T-helper 9 cell (primary cell): ENCODE data around the gene TPSG1.
"Not testable (repeated sequence)": the region's sequence is repeated elsewhere in the genome, so short reads cannot be mapped to it uniquely, and the experiment has no call there.

ENCODE experiments used
- DNase-seq: peaks from one replicate; pipeline ENCODE4 v3.0.0-alpha.2; 2020

TPSG1 gene

GRCh38 chr16:1213796-1214372 is 11.2 kb downstream of the TPSG1 start:
- DNase-seq, result no peak

GRCh38 chr16:1213231-1213630 is 11.8 kb downstream of the TPSG1 start:
- no peak for DNase-seq

- no peak for DNase-seq
These were observed 12.4 kb downstream of the TPSG1 start for GRCh38 chr16:1212616-1213194.

- DNase-seq, result no peak
These were observed 13.4 kb downstream of the TPSG1 start for GRCh38 chr16:1211451-1212268.

GRCh38 chr16:1210461-1210860 is 14.6 kb downstream of the TPSG1 start:
- DNase-seq, result no peak

- DNase-seq, result no peak
These were observed 16.0 kb downstream of the TPSG1 start for GRCh38 chr16:1209081-1209480.

- no peak for DNase-seq
These were observed 16.7 kb downstream of the TPSG1 start for GRCh38 chr16:1208239-1208830.

GRCh38 chr16:1206786-1207185 is 18.3 kb downstream of the TPSG1 start:
- no peak for DNase-seq

- no peak for DNase-seq
These were observed 18.7 kb downstream of the TPSG1 start for GRCh38 chr16:1206326-1206725.

GRCh38 chr16:1204933-1205332 is 20.1 kb downstream of the TPSG1 start:
- no peak for DNase-seq

GRCh38 chr16:1202274-1202673 is 22.8 kb downstream of the TPSG1 start:
- no peak for DNase-seq

GRCh38 chr16:1201444-1201843 is 23.6 kb downstream of the TPSG1 start:
- no peak for DNase-seq

GRCh38 chr16:1200014-1200627 is 24.9 kb downstream of the TPSG1 start:
- DNase-seq, result no peak

- no peak for DNase-seq
These were observed 25.6 kb downstream of the TPSG1 start for GRCh38 chr16:1199347-1200013.

- DNase-seq, result not testable (repeated sequence)
These were observed 26.3 kb downstream of the TPSG1 start for GRCh38 chr16:1198671-1199346.

- DNase-seq, result no peak
These were observed 26.9 kb downstream of the TPSG1 start for GRCh38 chr16:1198194-1198593.

- no peak for DNase-seq
These were observed 27.7 kb downstream of the TPSG1 start for GRCh38 chr16:1197237-1197866.

- DNase-seq, result no peak
These were observed 28.6 kb downstream of the TPSG1 start for GRCh38 chr16:1196494-1196893.

GRCh38 chr16:1195393-1195666 is 29.7 kb downstream of the TPSG1 start:
- DNase-seq, result no peak

- no peak for DNase-seq
These were observed 30.2 kb downstream of the TPSG1 start for GRCh38 chr16:1194665-1195392.
